ENCODE results near the gene ZNF345. TPM values are rescaled to one million over a fixed set of nuclear protein-coding genes. Genes with fewer than 3 reads are reported as not detected.
A peak's percentile ranks its signal among the peaks of the same experiment; 100 is the strongest.

The ZNF345 gene
- polyA plus RNA-seq, 4 donors: 0.54 to 11.0 (median 2.0) TPM

DNA sequence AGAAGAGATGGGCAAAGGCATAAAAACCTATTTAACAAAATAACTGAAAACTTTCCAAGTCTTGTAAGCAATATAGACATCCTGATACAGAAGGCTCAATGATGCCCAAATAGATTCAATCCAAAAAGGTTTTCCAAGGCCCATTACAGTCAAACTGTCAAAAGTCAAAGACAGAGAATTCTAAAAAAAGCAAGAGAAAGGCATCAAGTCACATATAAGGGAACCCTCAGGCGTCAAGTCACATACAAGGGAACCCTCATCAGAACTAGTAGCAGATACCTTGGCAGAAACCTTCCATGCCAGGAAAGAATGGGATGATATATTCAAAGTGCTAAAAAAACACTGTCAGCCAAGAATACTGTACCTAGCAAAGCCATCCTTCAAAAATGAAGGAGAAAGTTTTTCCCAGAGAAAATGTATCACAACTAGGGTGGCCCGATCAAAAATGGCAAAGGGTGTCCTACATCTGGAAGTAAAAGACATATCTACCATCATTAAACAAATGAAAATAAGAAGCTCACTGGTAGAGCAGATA lies 44.2 kb downstream of the ZNF345 start:
- FAIRE-seq (no peak), DNase-seq (no peak)
- WGBS, 3 donors: 92 to 96% (median 94%) methylated on average over 2 of the region's 2 CpGs
- Histone ChIP-seq H3K4me1 (ENCODE audit: control insufficient read depth in 3 of 3, insufficient read depth in 2 of 3, low read depth in 1 of 3, low read length in 2 of 3) (no peaks in the 10 kb centered on the region), H3K27ac (ENCODE audit: low read depth in 1 of 3, low read length in 2 of 3) (no peak overlapping the region), H3K36me3 (ENCODE audit: control insufficient read depth in 3 of 3, insufficient read depth in 2 of 3, low read depth in 1 of 3, low read length in 3 of 3) (peaks cover 8 to 23% (median 9%) of the 10 kb centered on the region in 3 donors), H3K27me3 (ENCODE audit: control insufficient read depth in 3 of 3, insufficient read depth in 3 of 3, low read length in 3 of 3) (no peaks in the 10 kb centered on the region), H3K4me3 (ENCODE audit: low read depth in 1 of 3, low read length in 3 of 3) (no peak overlapping the region), H3K9me3 (ENCODE audit: control insufficient read depth in 2 of 2, insufficient read depth in 1 of 2, low read depth in 1 of 2, low read length in 1 of 2) (peaks cover 11 to 36% of the 10 kb centered on the region in 2 donors)

DNA sequence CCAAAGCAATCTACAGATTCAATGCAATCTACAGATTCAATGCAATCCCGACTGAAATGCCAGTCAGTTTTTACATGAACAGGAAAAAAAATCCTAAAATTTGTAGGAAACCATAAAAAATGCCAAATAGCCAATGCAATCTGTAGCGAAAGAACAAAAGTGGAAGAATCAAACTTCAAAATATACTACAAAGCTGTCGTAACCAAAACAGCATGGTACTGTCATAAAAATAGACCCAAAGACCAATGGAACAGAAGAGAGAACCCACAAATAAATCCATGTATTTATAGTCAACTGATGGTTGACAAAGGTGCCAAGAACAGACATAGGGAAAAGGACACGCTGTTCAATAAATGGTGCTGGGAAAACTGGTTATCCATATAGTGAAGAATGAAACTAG lies 47.7 kb downstream of the ZNF345 start:
- peaks cover 5 to 18% (median 16%) of the 10 kb centered on the region in 3 donors for H3K36me3 ChIP-seq (ENCODE audit: control insufficient read depth in 3 of 3, insufficient read depth in 2 of 3, low read depth in 1 of 3, low read length in 3 of 3)
- H3K27ac ChIP-seq (ENCODE audit: low read depth in 1 of 3, low read length in 2 of 3): no peak overlapping the region
- FAIRE-seq (no peak), DNase-seq (no peak)
- H3K27me3 ChIP-seq (ENCODE audit: control insufficient read depth in 3 of 3, insufficient read depth in 3 of 3, low read length in 3 of 3): no peaks in the 10 kb centered on the region
- H3K4me3 ChIP-seq (ENCODE audit: low read depth in 1 of 3, low read length in 3 of 3): no peak overlapping the region
- 94 to 97% (median 94%) methylated on average over 4 of the region's 4 CpGs for WGBS, 3 donors
- peaks cover 6 to 32% of the 10 kb centered on the region in 2 donors for H3K9me3 ChIP-seq (ENCODE audit: control insufficient read depth in 2 of 2, insufficient read depth in 1 of 2, low read depth in 1 of 2, low read length in 1 of 2)
- no peaks in the 10 kb centered on the region for H3K4me1 ChIP-seq (ENCODE audit: control insufficient read depth in 3 of 3, insufficient read depth in 2 of 3, low read depth in 1 of 3, low read length in 2 of 3)

DNA sequence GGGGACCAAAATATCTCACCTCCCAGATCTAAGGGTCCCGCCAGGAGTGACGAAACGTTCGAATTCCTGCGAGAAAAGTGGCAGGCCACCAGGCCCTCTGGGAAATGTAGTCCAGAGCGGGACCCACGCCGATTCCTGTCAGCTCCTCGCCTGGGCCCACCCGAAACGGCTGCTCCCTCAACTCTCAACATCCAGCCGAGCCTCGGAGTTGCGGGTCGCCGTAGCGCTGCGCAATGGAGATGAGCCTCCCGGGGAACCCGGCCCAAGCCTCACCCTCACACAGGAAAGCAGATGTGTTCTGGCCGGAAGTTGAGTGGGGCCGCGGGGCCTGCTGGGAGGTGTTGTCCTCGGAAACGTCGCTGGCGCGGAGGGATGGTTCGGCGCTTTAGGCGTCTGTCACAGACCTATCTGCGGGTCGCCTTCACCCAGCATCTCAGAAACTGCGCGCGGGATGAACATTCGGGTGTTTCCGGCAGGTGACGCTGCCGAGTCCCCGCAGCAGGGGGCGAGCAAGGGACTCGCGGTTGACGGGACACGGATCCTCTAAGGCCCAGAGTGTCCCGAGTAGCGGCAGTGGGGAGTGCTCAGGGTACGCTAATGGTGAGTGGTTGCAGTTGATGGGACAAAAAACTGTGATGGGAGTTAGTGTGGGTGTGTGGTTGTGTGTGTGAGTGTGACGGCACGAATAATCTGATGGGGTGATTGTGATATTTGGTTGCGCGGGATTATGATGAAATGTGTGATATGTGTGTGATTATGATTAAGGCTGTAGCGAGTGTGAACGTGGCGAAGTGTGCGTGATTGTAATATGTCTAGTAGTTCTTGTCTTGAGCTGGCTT lies 65.5 kb downstream of the ZNF345 start, which contains the start of the genes ZNF568 and ZNF829:
ZNF568 (plus strand) TSS at position 341 of the 839 bp plus-strand sequence. CDS start 6,439 bp downstream, outside the sequence.
ZNF829 (minus strand) TSS at position 300 of the 839 bp plus-strand sequence. CDS start 1,124 bp downstream, outside the sequence.
- 0 to 2% (median 1%) methylated on average over 57 of the region's 57 CpGs for WGBS, 3 donors
- FAIRE-seq: no peak

DNA sequence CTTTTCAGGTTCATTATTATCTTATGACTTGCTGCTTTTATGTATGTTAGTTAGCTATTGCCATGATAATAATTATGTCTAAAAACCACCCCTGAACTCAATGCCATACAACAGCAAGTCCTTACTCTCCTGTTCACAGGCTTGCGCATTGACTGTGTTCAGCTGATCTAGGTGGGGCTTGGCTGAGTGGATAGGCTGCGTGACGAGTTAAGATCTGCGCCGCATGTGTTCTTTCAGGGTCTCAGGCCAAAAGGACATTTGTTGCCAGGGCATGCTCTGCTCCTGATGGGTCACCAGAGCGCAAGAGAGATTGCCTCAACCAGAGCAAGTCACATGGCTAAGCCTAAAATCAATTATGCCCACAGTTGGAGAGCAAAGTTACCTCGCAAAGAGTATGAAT lies 66.3 kb downstream of the ZNF345 start:
- DNase-seq: peak in 1 of 2 donors; percentile 45
- Histone ChIP-seq H3K4me3 (ENCODE audit: low read depth in 1 of 3, low read length in 3 of 3) (peak overlapping the region in 2 of 3 donors; percentile 81 to 90), H3K9me3 (ENCODE audit: control insufficient read depth in 2 of 2, insufficient read depth in 1 of 2, low read depth in 1 of 2, low read length in 1 of 2) (peaks cover 0 to 1% of the 10 kb centered on the region in 2 donors), H3K4me1 (ENCODE audit: control insufficient read depth in 3 of 3, insufficient read depth in 2 of 3, low read depth in 1 of 3, low read length in 2 of 3) (peaks cover 0 to 4% (median 3%) of the 10 kb centered on the region in 3 donors), H3K27me3 (ENCODE audit: control insufficient read depth in 3 of 3, insufficient read depth in 3 of 3, low read length in 3 of 3) (no peaks in the 10 kb centered on the region), H3K36me3 (ENCODE audit: control insufficient read depth in 3 of 3, insufficient read depth in 2 of 3, low read depth in 1 of 3, low read length in 3 of 3) (peaks cover under 1 to 2% (median 2%) of the 10 kb centered on the region in 3 donors), H3K27ac (ENCODE audit: low read depth in 1 of 3, low read length in 2 of 3) (peak overlapping the region in 1 of 3 donors; percentile 90)
- 40 to 62% (median 59%) methylated on average over 7 of the region's 7 CpGs for WGBS, 3 donors
- FAIRE-seq: no peak

More for the DNA sequence above, 65.5 kb downstream of the ZNF345 start, which contains the start of the genes ZNF568 and ZNF829:
- no peaks in the 10 kb centered on the region for H3K9me3 ChIP-seq (ENCODE audit: control insufficient read depth in 2 of 2, insufficient read depth in 1 of 2, low read depth in 1 of 2, low read length in 1 of 2)
- H3K27me3 ChIP-seq (ENCODE audit: control insufficient read depth in 3 of 3, insufficient read depth in 3 of 3, low read length in 3 of 3): no peaks in the 10 kb centered on the region
- peaks cover 0 to 4% (median 3%) of the 10 kb centered on the region in 3 donors for H3K4me1 ChIP-seq (ENCODE audit: control insufficient read depth in 3 of 3, insufficient read depth in 2 of 3, low read depth in 1 of 3, low read length in 2 of 3)
- H3K36me3 ChIP-seq (ENCODE audit: control insufficient read depth in 3 of 3, insufficient read depth in 2 of 3, low read depth in 1 of 3, low read length in 3 of 3): peaks cover 0 to 2% (median 2%) of the 10 kb centered on the region in 3 donors
- peak; percentile 83 to 97 for DNase-seq
- peak within 1 kb of the TSS; percentile 78 to 100 (median 90) for H3K27ac ChIP-seq (ENCODE audit: low read depth in 1 of 3, low read length in 2 of 3)
- H3K4me3 ChIP-seq (ENCODE audit: low read depth in 1 of 3, low read length in 3 of 3): peak within 1 kb of the TSS; percentile 76 to 90 (median 81)

DNA sequence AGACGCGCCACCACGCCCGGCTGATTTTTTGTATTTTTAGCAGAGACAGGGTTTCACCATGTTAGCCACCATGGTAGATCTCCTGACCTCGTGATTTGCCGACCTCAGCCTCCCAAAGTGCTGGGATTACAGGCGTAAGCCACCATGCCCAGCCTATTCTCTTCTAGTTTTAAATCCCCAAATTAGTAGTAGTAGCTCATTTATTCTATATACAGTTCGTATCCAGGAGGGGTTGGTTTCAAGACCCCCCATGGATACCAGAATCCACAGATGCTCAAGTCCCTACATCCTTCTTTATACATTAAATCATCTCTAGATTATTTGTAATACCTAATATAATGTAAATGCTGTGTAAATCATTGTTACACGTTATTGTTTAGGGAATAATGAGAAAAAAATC lies 67.4 kb downstream of the ZNF345 start:
- Histone ChIP-seq H3K27me3 (ENCODE audit: control insufficient read depth in 3 of 3, insufficient read depth in 3 of 3, low read length in 3 of 3) (no peaks in the 10 kb centered on the region), H3K4me3 (ENCODE audit: low read depth in 1 of 3, low read length in 3 of 3) (no peak overlapping the region), H3K36me3 (ENCODE audit: control insufficient read depth in 3 of 3, insufficient read depth in 2 of 3, low read depth in 1 of 3, low read length in 3 of 3) (peaks cover 2 to 7% (median 3%) of the 10 kb centered on the region in 3 donors), H3K9me3 (ENCODE audit: control insufficient read depth in 2 of 2, insufficient read depth in 1 of 2, low read depth in 1 of 2, low read length in 1 of 2) (peaks cover 0 to 5% of the 10 kb centered on the region in 2 donors), H3K4me1 (ENCODE audit: control insufficient read depth in 3 of 3, insufficient read depth in 2 of 3, low read depth in 1 of 3, low read length in 2 of 3) (peaks cover 0 to 4% (median 3%) of the 10 kb centered on the region in 3 donors), H3K27ac (ENCODE audit: low read depth in 1 of 3, low read length in 2 of 3) (no peak overlapping the region)
- FAIRE-seq (no peak), DNase-seq (no peak)
- WGBS, 3 donors: 94 to 96% (median 95%) methylated on average over 9 of the region's 9 CpGs

Other genes with a start within 250 kb of the ZNF345 start
- 1 to 10 TPM in 1 of 4 donors, under 1 TPM in 1, not detected in 2; 0.64 to 1.5 TPM for gene ZNF382, start 245.6 kb upstream of the ZNF345 start, polyA plus RNA-seq
- 1 to 10 TPM; 2.2 to 9.0 (median 2.8) TPM for gene ZNF461, start 184.0 kb upstream of the ZNF345 start, polyA plus RNA-seq
- gene ZNF567, start 163.3 kb upstream of the ZNF345 start, polyA plus RNA-seq: 1 to 10 TPM; 1.1 to 8.0 (median 3.9) TPM
- 1 to 10 TPM in 1 of 4 donors, under 1 TPM in 3; 0.22 to 1.6 (median 0.36) TPM for gene ZNF850, start 78.1 kb upstream of the ZNF345 start, polyA plus RNA-seq
- gene ZNF790, start 12.5 kb upstream of the ZNF345 start, polyA plus RNA-seq: 10 to 100 TPM in 1 of 4 donors, 1 to 10 TPM in 3; 1.1 to 10.1 (median 1.9) TPM
- gene ZNF829, start 65.4 kb downstream of the ZNF345 start, polyA plus RNA-seq: 1 to 10 TPM in 1 of 4 donors, under 1 TPM in 3; 0.22 to 2.9 (median 0.86) TPM
- gene ZNF568, start 65.5 kb downstream of the ZNF345 start, polyA plus RNA-seq: 10 to 100 TPM in 1 of 4 donors, 1 to 10 TPM in 3; 1.8 to 10.6 (median 2.8) TPM
- 10 to 100 TPM in 1 of 4 donors, 1 to 10 TPM in 3; 2.7 to 11.4 (median 4.4) TPM for gene ZNF420, start 227.6 kb downstream of the ZNF345 start, polyA plus RNA-seq

Data from small intestine (tissue), 7 donors.